GM18873 (cell line): Measurements from ENCODE around the gene CADM1.
A peak's percentile ranks its signal among the peaks of the same experiment; 100 is the strongest.

Experiments
- ATAC-seq: cut with Tn5 transposase; IDR thresholded peaks from one replicate; pipeline ENCODE4 v1.9.1; 2021; ENCODE audit warnings: mild to moderate bottlenecking, moderate library complexity, moderate number of reproducible peaks; ENCODE audit not compliant: unreplicated experiment, low FRiP score

The CADM1 gene

GRCh38 chr11:115222863-115223530 is 281.2 kb downstream of the CADM1 start:
- peak; percentile 33 for ATAC-seq

GRCh38 chr11:115222218-115222862 is 281.9 kb downstream of the CADM1 start:
- peak; percentile 91 for ATAC-seq

- peak; percentile 32 for ATAC-seq
Observed at GRCh38 chr11:115221461-115222069, 282.6 kb downstream of the CADM1 start.

GRCh38 chr11:115220911-115221310 is 283.3 kb downstream of the CADM1 start:
- ATAC-seq: no peak

- no peak for ATAC-seq
Observed at GRCh38 chr11:115220423-115220822, 283.8 kb downstream of the CADM1 start.

- ATAC-seq: no peak
Observed at GRCh38 chr11:115219376-115219775, 284.8 kb downstream of the CADM1 start.

- no peak for ATAC-seq
Observed at GRCh38 chr11:115217726-115218311, 286.4 kb downstream of the CADM1 start.

- no peak for ATAC-seq
Observed at GRCh38 chr11:115215694-115216617, 288.3 kb downstream of the CADM1 start.

GRCh38 chr11:115214644-115215234 is 289.5 kb downstream of the CADM1 start:
- ATAC-seq: no peak

GRCh38 chr11:115213007-115213406 is 291.2 kb downstream of the CADM1 start:
- ATAC-seq: no peak

GRCh38 chr11:115208808-115209259 is 295.4 kb downstream of the CADM1 start:
- no peak for ATAC-seq

- no peak for ATAC-seq
Observed at GRCh38 chr11:115207916-115208315, 296.3 kb downstream of the CADM1 start.

GRCh38 chr11:115207166-115207591 is 297.0 kb downstream of the CADM1 start:
- no peak for ATAC-seq

GRCh38 chr11:115206365-115207022 is 297.7 kb downstream of the CADM1 start:
- ATAC-seq: no peak

GRCh38 chr11:115202900-115203552 is 301.2 kb downstream of the CADM1 start:
- no peak for ATAC-seq

GRCh38 chr11:115202074-115202473 is 302.1 kb downstream of the CADM1 start:
- no peak for ATAC-seq

GRCh38 chr11:115201111-115201792 is 303.0 kb downstream of the CADM1 start:
- ATAC-seq: no peak

- ATAC-seq: no peak
Observed at GRCh38 chr11:115199481-115200069, 304.6 kb downstream of the CADM1 start.
